Subcutaneous abdominal adipose tissue (tissue), 5 donors: ENCODE results near the gene NUDT14.

Experiments
- H3K27ac ChIP-seq: one replicate; pipeline ENCODE4 v1.7.0; 2013; ENCODE audit warnings: low read depth, mild to moderate bottlenecking, inconsistent platforms, low read length, moderate library complexity
- H3K27me3 ChIP-seq, 5 donors: one replicate each; pipeline ENCODE4 v1.7.0; 2013; ENCODE audit warnings: low read length in 5 of 5, inconsistent platforms in 1 of 5; ENCODE audit not compliant: control insufficient read depth in 5 of 5, insufficient read depth in 4 of 5
- H3K36me3 ChIP-seq, 5 donors: one replicate each; pipeline ENCODE4 v1.7.0; 2013; ENCODE audit warnings: low read length in 5 of 5; ENCODE audit not compliant: control insufficient read depth in 5 of 5, insufficient read depth in 5 of 5
- H3K4me1 ChIP-seq, 5 donors: one replicate each; pipeline ENCODE4 v1.7.0; 2013; ENCODE audit warnings: low read length in 5 of 5, mild to moderate bottlenecking in 3 of 5, moderate library complexity in 1 of 5; ENCODE audit not compliant: control insufficient read depth in 5 of 5, insufficient read depth in 5 of 5
- H3K4me3 ChIP-seq, 5 donors: one replicate each; pipeline ENCODE4 v1.7.0; 2013; ENCODE audit warnings: low read length in 5 of 5, low read depth in 1 of 5
- H3K9ac ChIP-seq, 5 donors: one replicate each; pipeline ENCODE4 v1.7.0; 2013; ENCODE audit warnings: low read length in 5 of 5, mild to moderate bottlenecking in 4 of 5, moderate library complexity in 3 of 5
- H3K9me3 ChIP-seq, 5 donors: one replicate each; pipeline ENCODE4 v1.7.0; 2013; ENCODE audit warnings: low read length in 5 of 5; ENCODE audit not compliant: control insufficient read depth in 5 of 5
- donor health status: healthy.
- donor health status: healthy.
- donor health status: healthy.
- donor health status: healthy.
- donor health status: healthy.

Gene NUDT14

GRCh38 chr14:105168979-105169507, 12.1 kb downstream of the NUDT14 start:
- H3K4me1 ChIP-seq = peaks cover 0 to 64% (median 55%) of the 10 kb centered on the region in 5 donors
- no peak overlapping the region for H3K27ac ChIP-seq
- H3K4me3 ChIP-seq = peak overlapping the region in 4 of 5 donors; percentile 22 to 59 (median 42)
- peaks cover 0 to 8% (median 3%) of the 10 kb centered on the region in 5 donors for H3K27me3 ChIP-seq
- H3K9ac ChIP-seq = no peak overlapping the region
- H3K9me3 ChIP-seq = no peaks in the 10 kb centered on the region
- H3K36me3 ChIP-seq = no peaks in the 10 kb centered on the region

GRCh38 chr14:105168496-105168978, 12.6 kb downstream of the NUDT14 start, which contains the start of gene JAG2:
TSS of gene JAG2 (minus strand) at chr14:105168776. CDS start at chr14:105168420, 356 bp downstream.
- Histone ChIP-seq H3K9ac (no peak within 1 kb of the TSS), H3K9me3 (no peaks in the 10 kb centered on the region), H3K27me3 (peaks cover 0 to 8% (median 3%) of the 10 kb centered on the region in 5 donors), H3K4me3 (peak within 1 kb of the TSS in 4 of 5 donors; percentile 50 to 70 (median 56)), H3K27ac (no peak within 1 kb of the TSS), H3K36me3 (no peaks in the 10 kb centered on the region), H3K4me1 (peaks cover 0 to 62% (median 55%) of the 10 kb centered on the region in 5 donors)

DNA sequence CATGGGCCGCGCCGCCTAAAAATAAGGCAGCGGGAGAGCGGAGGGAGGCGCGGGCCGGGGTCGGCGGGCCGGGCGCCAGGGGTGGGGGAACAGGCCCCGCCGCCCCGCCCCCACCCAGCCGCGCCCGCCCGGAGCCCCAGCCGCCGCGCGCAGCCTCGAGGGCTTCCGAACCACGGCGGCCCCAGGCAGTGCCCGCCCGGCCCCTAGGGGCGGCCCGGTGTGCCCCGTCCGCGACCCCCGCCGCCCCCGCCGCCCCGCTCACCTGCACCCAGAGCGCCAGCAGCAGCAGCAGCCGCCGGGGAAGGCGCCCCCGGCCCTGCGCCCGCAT, 13.1 kb downstream of the NUDT14 start:
- H3K4me1 ChIP-seq = peaks cover 0 to 66% (median 55%) of the 10 kb centered on the region in 5 donors
- peaks cover 0 to 8% (median 3%) of the 10 kb centered on the region in 5 donors for H3K27me3 ChIP-seq
- no peak overlapping the region for H3K9ac ChIP-seq
- H3K4me3 ChIP-seq = peak overlapping the region in 4 of 5 donors; percentile 50 to 70 (median 56)
- no peak overlapping the region for H3K27ac ChIP-seq
- no peaks in the 10 kb centered on the region for H3K9me3 ChIP-seq
- H3K36me3 ChIP-seq = no peaks in the 10 kb centered on the region

- peak overlapping the region in 4 of 5 donors; percentile 50 to 70 (median 56) for H3K4me3 ChIP-seq
- H3K9me3 ChIP-seq = no peaks in the 10 kb centered on the region
- no peak overlapping the region for H3K9ac ChIP-seq
- H3K4me1 ChIP-seq = peaks cover 0 to 72% (median 55%) of the 10 kb centered on the region in 5 donors
- H3K27me3 ChIP-seq = peaks cover 0 to 8% (median 3%) of the 10 kb centered on the region in 5 donors
- no peaks in the 10 kb centered on the region for H3K36me3 ChIP-seq
- no peak overlapping the region for H3K27ac ChIP-seq
These were observed 13.6 kb downstream of the NUDT14 start for GRCh38 chr14:105167303-105168092.

DNA sequence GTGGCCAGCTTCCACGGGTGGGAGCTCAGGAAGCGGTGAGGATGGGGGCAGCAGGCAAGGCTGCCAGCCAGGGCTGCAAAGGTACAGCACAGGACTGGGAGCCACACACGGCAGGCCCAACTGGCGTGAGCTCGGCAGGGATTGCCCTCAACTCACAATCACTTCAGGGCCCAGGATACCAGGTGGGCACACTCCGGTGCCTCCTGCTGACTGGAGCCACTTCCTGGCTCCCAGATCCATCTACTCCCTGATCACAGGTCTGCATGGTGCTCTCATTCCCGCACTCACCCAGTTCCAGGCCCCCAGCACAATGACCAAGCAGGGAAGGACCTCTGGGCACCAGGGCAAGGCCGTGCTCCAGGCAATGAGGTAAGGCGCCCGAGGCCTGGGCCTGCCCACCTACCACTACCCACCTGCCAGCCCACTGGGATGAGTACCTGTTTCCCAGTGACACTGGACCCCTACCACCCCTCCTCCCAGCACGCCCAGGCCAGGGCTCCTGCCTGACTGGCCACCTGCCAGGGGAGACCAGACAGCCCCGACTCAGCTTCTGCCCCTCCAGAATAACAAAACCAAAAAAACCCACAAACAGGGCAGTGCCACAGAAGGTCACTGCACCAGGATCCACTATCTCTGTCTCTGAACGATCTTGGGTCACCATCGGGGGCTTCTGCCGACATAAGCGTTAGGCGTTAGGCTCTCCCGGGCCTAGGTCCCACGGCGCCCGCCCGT, 14.4 kb downstream of the NUDT14 start:
- H3K9ac ChIP-seq = peak overlapping the region in 1 of 5 donors; percentile 28

DNA sequence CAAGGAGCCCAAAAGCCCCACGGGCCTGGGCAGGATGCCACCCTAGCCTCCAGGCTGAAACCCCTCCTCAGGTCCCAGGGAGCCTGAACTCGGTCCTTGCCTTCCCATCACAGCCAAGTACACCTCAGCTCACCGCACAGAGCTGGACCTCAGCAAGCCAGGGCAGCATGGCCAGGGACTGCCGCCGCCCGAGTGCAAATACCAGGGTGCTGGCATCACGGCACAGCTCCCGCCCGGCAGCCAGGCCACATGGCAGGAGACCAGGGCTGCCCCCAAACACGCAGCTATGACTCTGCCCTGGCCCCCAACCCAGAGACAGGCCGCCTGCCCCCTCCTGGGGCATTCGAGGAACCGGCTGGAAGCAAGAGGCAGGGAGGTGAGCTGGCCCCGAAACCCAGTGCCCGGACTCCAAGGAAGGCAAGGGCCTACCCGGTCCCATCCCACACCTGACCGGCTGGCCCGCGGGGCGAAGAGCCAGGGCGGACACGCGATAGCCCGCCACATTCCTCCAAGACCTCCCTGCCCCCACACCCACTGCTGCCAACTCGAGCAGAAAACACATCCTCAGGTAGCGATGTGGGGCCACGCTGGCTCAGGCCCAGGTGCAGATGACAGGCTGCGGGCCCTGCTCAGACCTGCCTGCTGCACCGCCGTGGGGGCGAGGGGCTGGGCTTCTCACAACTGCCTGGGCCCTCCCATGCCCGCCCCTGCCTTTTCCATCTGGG, 15.2 kb downstream of the NUDT14 start:
- Histone ChIP-seq H3K27me3 (peaks cover 0 to 8% (median 2%) of the 10 kb centered on the region in 5 donors), H3K4me1 (peaks cover 0 to 76% (median 48%) of the 10 kb centered on the region in 5 donors), H3K27ac (no peak overlapping the region), H3K36me3 (no peaks in the 10 kb centered on the region), H3K4me3 (peak overlapping the region in 1 of 5 donors; percentile 45), H3K9ac (peak overlapping the region in 1 of 5 donors; percentile 28), H3K9me3 (no peaks in the 10 kb centered on the region)

More for the DNA sequence above, 14.4 kb downstream of the NUDT14 start:
- H3K27me3 ChIP-seq = peaks cover 0 to 8% (median 3%) of the 10 kb centered on the region in 5 donors
- H3K4me1 ChIP-seq = peaks cover 0 to 77% (median 55%) of the 10 kb centered on the region in 5 donors
- no peak overlapping the region for H3K27ac ChIP-seq
- no peaks in the 10 kb centered on the region for H3K9me3 ChIP-seq
- H3K4me3 ChIP-seq = peak overlapping the region in 2 of 5 donors; percentile 43 to 45
- no peaks in the 10 kb centered on the region for H3K36me3 ChIP-seq

- Histone ChIP-seq H3K9me3 (no peaks in the 10 kb centered on the region), H3K9ac (peak overlapping the region in 2 of 5 donors; percentile 9 to 14), H3K27ac (no peak overlapping the region), H3K27me3 (peaks cover 0 to 8% (median 2%) of the 10 kb centered on the region in 5 donors), H3K36me3 (no peaks in the 10 kb centered on the region), H3K4me3 (no peak overlapping the region), H3K4me1 (peaks cover 0 to 69% (median 42%) of the 10 kb centered on the region in 5 donors)
These were observed 15.9 kb downstream of the NUDT14 start for GRCh38 chr14:105165134-105165704.

DNA sequence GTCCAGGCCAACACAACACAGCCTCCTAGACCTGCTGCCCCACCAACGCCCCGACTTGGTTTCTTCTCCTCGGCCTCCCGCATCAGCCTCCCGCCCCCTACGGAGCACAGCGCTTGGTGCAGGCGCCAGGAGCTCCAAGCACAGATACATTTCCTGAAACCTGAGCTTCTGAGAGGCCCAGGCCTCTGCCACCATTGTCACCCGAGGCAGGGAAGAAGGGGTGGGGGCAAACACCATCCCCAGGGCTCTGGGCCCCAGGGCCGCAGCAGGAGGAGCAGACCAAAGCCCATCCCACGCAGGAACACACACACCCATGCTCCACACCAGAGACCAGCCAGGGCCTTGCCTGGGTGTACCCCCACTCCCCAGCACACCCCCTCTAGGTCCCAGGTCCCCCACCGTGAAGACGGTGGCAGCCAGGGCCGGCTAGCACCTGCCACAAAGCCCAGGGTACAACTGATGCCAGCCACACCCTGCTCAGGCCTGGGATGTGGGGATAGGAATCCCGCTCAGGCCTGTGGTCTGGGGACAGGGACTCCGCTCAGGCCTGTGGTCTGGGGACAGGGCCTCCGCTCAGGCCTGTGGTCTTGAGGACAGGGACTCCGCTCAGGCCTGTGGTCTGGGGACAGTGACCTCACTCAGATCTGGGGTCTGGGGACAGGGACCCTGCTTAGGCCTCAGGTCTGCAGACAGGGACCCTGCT, 17.9 kb downstream of the NUDT14 start:
- Histone ChIP-seq H3K4me3 (no peak overlapping the region), H3K9ac (no peak overlapping the region), H3K27ac (no peak overlapping the region), H3K36me3 (no peaks in the 10 kb centered on the region), H3K9me3 (no peaks in the 10 kb centered on the region), H3K4me1 (peaks cover 0 to 57% (median 32%) of the 10 kb centered on the region in 5 donors), H3K27me3 (peaks cover 0 to 8% (median 2%) of the 10 kb centered on the region in 5 donors)

GRCh38 chr14:105162669-105162979, 18.5 kb downstream of the NUDT14 start:
- Histone ChIP-seq H3K9me3 (no peaks in the 10 kb centered on the region), H3K4me3 (no peak overlapping the region), H3K27me3 (peaks cover 0 to 8% (median 2%) of the 10 kb centered on the region in 5 donors), H3K36me3 (peaks cover 0 to 1% (median 0%) of the 10 kb centered on the region in 5 donors), H3K9ac (peak overlapping the region in 1 of 5 donors; percentile 6), H3K4me1 (peaks cover 0 to 54% (median 29%) of the 10 kb centered on the region in 5 donors), H3K27ac (no peak overlapping the region)
